NCI-H1105 treated with DMSO at 0.1 percent for 48 hours (cell line): ENCODE measurements around the gene TIMM50.

ENCODE experiments used
- DNase-seq: peaks from one replicate; lab custom pipeline; 2025; lab: John Stamatoyannopoulos, UW

The TIMM50 gene

GRCh38 chr19:39500543-39500942 lies 19.9 kb downstream of the TIMM50 start:
- no peak for DNase-seq

GRCh38 chr19:39501340-39501739 lies 20.7 kb downstream of the TIMM50 start:
- no peak for DNase-seq

GRCh38 chr19:39502640-39503417 lies 22.2 kb downstream of the TIMM50 start:
- no peak for DNase-seq

- no peak for DNase-seq
Observed at GRCh38 chr19:39506598-39506943, 25.9 kb downstream of the TIMM50 start.

- peak; percentile 91 for DNase-seq
Observed at GRCh38 chr19:39506944-39507714, 26.5 kb downstream of the TIMM50 start.

GRCh38 chr19:39507715-39508364 lies 27.2 kb downstream of the TIMM50 start:
- DNase-seq: peak; percentile 48

- DNase-seq: no peak
Observed at GRCh38 chr19:39508629-39509028, 28.0 kb downstream of the TIMM50 start.

- no peak for DNase-seq
Observed at GRCh38 chr19:39509233-39509632, 28.6 kb downstream of the TIMM50 start.

GRCh38 chr19:39512988-39513387 lies 32.4 kb downstream of the TIMM50 start:
- no peak for DNase-seq

- no peak for DNase-seq
Observed at GRCh38 chr19:39514840-39515550, 34.4 kb downstream of the TIMM50 start, which contains the start of gene SELENOV. TSS of gene SELENOV (plus strand) at chr19:39515139. CDS start at chr19:39515213, 74 bp downstream.

GRCh38 chr19:39515551-39516191 lies 35.0 kb downstream of the TIMM50 start:
- DNase-seq: no peak

- no peak for DNase-seq
Observed at GRCh38 chr19:39516270-39516669, 35.6 kb downstream of the TIMM50 start.

- no peak for DNase-seq
Observed at GRCh38 chr19:39517432-39517831, 36.8 kb downstream of the TIMM50 start.

GRCh38 chr19:39518458-39518857 lies 37.8 kb downstream of the TIMM50 start:
- no peak for DNase-seq

- no peak for DNase-seq
Observed at GRCh38 chr19:39518975-39519374, 38.3 kb downstream of the TIMM50 start.

- DNase-seq: no peak
Observed at GRCh38 chr19:39520541-39521484, 40.2 kb downstream of the TIMM50 start.

- no peak for DNase-seq
Observed at GRCh38 chr19:39524495-39524894, 43.9 kb downstream of the TIMM50 start.

GRCh38 chr19:39525205-39525604 lies 44.6 kb downstream of the TIMM50 start:
- DNase-seq: no peak

- no peak for DNase-seq
Observed at GRCh38 chr19:39531834-39532232, 51.2 kb downstream of the TIMM50 start.

- peak; percentile 95 for DNase-seq
Observed at GRCh38 chr19:39532233-39533002, 51.8 kb downstream of the TIMM50 start, which contains the start of gene EID2B. TSS of gene EID2B (minus strand) at chr19:39532852. CDS start at chr19:39532802, 50 bp downstream.
